ENCODE results near the gene SKI.

The SKI gene

GRCh38 chr1:2358651-2359640 is 130.8 kb downstream of the SKI start:
- no peak for DNase-seq
